SK-N-SH treated with all-trans-retinoic acid at 6 μM for 48 hours (cell line): ENCODE measurements around the gene CCER1.

Experiments
- CSDC2 ChIP-seq: fragments of 250-450 bp; sonication (Bioruptor Pico); IDR thresholded peaks from 2 replicates; pipeline ENCODE4 v1.5.0; 2020; ENCODE audit warnings: mild to moderate bottlenecking, moderate library complexity
- PATZ1 ChIP-seq: fragments of 250-450 bp; sonication (Bioruptor Pico); IDR thresholded peaks from 2 replicates; pipeline ENCODE4 v1.8.0; 2020; ENCODE audit warnings: mild to moderate bottlenecking, moderate library complexity, borderline replicate concordance
- SNAI2 ChIP-seq: fragments of 250-450 bp; sonication (Bioruptor Pico); IDR thresholded peaks from 2 replicates; pipeline ENCODE4 v1.5.0; 2020; ENCODE audit warnings: mild to moderate bottlenecking, moderate library complexity

- no peak for TF ChIP-seq CSDC2 (CRISPR knock-in tag)
- no peak for TF ChIP-seq PATZ1 (CRISPR knock-in tag)
- no peak for TF ChIP-seq SNAI2
These were observed 9.8 kb downstream of the CCER1 start for GRCh38 chr12:90945070-90945649.
